HCT116 (cell line): ENCODE results near the gene MAPK4. TPM values are rescaled to one million over a fixed set of nuclear protein-coding genes. Genes with fewer than 3 reads are reported as not detected.

Source experiments
- ATAC-seq: fragments of 200-7000 bp; cut with Tn5 transposase; 2 replicates; pipeline ENCODE4 v1.9.1; 2020; ENCODE audit warnings: mild to moderate bottlenecking, moderate library complexity
- BruUV-seq: library from RNA; stranded (reverse); fragments of 400-500 nt; replicated peaks from 2 replicates; lab custom pipeline; 2021; lab: Mats Ljungman, UMichigan
- CTCF ChIA-PET: fragments of 300-600 bp; sonication (Branson Sonifier 250); formaldehyde crosslinking; loops from one replicate; lab custom pipeline; 2021; ENCODE audit warnings: antibody characterized with exemption; lab: Charles Lee
- POLR2A ChIA-PET: fragments of 300-600, 350-600 bp; sonication (Branson Sonifier 250); formaldehyde crosslinking; loops from one replicate; lab custom pipeline; 2021; ENCODE audit warnings: antibody characterized with exemption; lab: Charles Lee
- RAD21 ChIA-PET, 2 experiments: fragments of 300-600 bp; sonication (Branson Sonifier 250); formaldehyde crosslinking; loops; one replicate each; lab custom pipeline; 2023; ENCODE audit warnings: low total read pairs in 2 of 2; ENCODE audit not compliant: uncharacterized antibody in 2 of 2, unreplicated experiment in 2 of 2, low non-redundant PET in 1 of 2; lab: Charles Lee
- DNase-seq: peaks from one replicate; pipeline ENCODE4 v3.0.0-alpha.2; 2010; ENCODE audit warnings: low read depth, low spot score
- H2AFZ ChIP-seq: fragments of 200-600 bp; shearing (Covaris generic), sonication (generic); 2 replicates; pipeline ENCODE4 v1.6.1; 2017; ENCODE audit warnings: low read depth, mixed run types, mixed read lengths, antibody characterized with exemption, low read length; ENCODE audit not compliant: poor library complexity, severe bottlenecking
- H3K27ac ChIP-seq: 2 replicates; pipeline ENCODE4 v1.5.1; 2012; ENCODE audit warnings: low read depth, low read length
- H3K27me3 ChIP-seq: fragments of 200-600 bp; sonication (generic); 2 replicates; pipeline ENCODE4 v1.6.1; 2016; ENCODE audit warnings: mixed run types, low read length, mixed read lengths; ENCODE audit not compliant: insufficient read depth
- H3K36me3 ChIP-seq, 2 experiments: fragments of 200-500 bp in 1 of 2; fragments of 200-600 bp in 1 of 2; sonication (Bioruptor generic) in 1 of 2; sonication (generic) in 1 of 2; 2 replicates each; pipeline versions ENCODE4 v1.5.1 to v1.6.1; 2014 to 2016; ENCODE audit warnings: low read length in 2 of 2, inconsistent platforms in 1 of 2, mixed read lengths in 1 of 2, mixed run types in 1 of 2; ENCODE audit not compliant: insufficient read depth in 2 of 2, control insufficient read depth in 1 of 2
- H3K4me1 ChIP-seq, 2 experiments: fragments of 200-600 bp in 1 of 2; sonication (generic) in 1 of 2; 2 replicates each; pipeline versions ENCODE4 v1.5.1 to v1.6.1; 2012 to 2017; ENCODE audit warnings: low read length in 2 of 2, inconsistent platforms in 1 of 2, mild to moderate bottlenecking in 1 of 2, mixed read lengths in 1 of 2, mixed run types in 1 of 2, moderate library complexity in 1 of 2; ENCODE audit not compliant: insufficient read depth in 2 of 2, control insufficient read depth in 1 of 2
- H3K4me2 ChIP-seq: fragments of 200-600 bp; sonication (generic); 2 replicates; pipeline ENCODE4 v1.6.1; 2017; ENCODE audit warnings: mixed run types, low read length, mixed read lengths
- H3K4me3 ChIP-seq, 2 experiments: fragments of 200-600 bp in 1 of 2; sonication (generic) in 1 of 2; replicated peaks in 1 of 2; 2 replicates each; pipeline ENCODE4 v1.5.1; 2011 to 2016; ENCODE audit warnings: low read length in 2 of 2, control low read depth in 1 of 2, low read depth in 1 of 2, mild to moderate bottlenecking in 1 of 2, mixed read lengths in 1 of 2, mixed run types in 1 of 2
- H3K79me2 ChIP-seq: fragments of 200-600 bp; sonication (generic); 2 replicates; pipeline ENCODE4 v1.6.1; 2017; ENCODE audit warnings: mild to moderate bottlenecking, mixed run types, low read length, moderate library complexity, mixed read lengths; ENCODE audit not compliant: insufficient read depth
- H3K9ac ChIP-seq: fragments of 200-600 bp; sonication (generic); 2 replicates; pipeline ENCODE4 v1.6.1; 2016; ENCODE audit warnings: low read length, mixed read lengths
- H3K9me2 ChIP-seq: fragments of 200-600 bp; sonication (generic), shearing (Covaris generic); 2 replicates; pipeline ENCODE4 v1.6.1; 2017; ENCODE audit warnings: mixed run types, mild to moderate bottlenecking, moderate library complexity; ENCODE audit not compliant: insufficient read depth
- H3K9me3 ChIP-seq, 2 experiments: fragments of 200-500 bp in 1 of 2; fragments of 200-600 bp in 1 of 2; sonication (Bioruptor generic) in 1 of 2; sonication (generic) in 1 of 2; 2 replicates each; pipeline ENCODE4 v1.6.1; 2014 to 2017; ENCODE audit warnings: low read length in 2 of 2, mixed read lengths in 2 of 2, inconsistent platforms in 1 of 2, low read depth in 1 of 2, mild to moderate bottlenecking in 1 of 2, mixed run types in 1 of 2, moderate library complexity in 1 of 2; ENCODE audit not compliant: control insufficient read depth in 1 of 2, insufficient read depth in 1 of 2
- H4K20me1 ChIP-seq: fragments of 200-600 bp; sonication (generic), shearing (Covaris generic); 2 replicates; pipeline ENCODE4 v1.6.1; 2017; ENCODE audit warnings: mixed run types, mild to moderate bottlenecking, moderate library complexity; ENCODE audit not compliant: insufficient read depth
- CBX3 ChIP-seq: IDR thresholded peaks from 2 replicates; pipeline ENCODE4 v1.6.1; 2012; ENCODE audit warnings: low read depth
- CEBPB ChIP-seq: IDR thresholded peaks from 2 replicates; pipeline ENCODE4 v1.6.1; 2012; ENCODE audit warnings: low read depth
- EGR1 ChIP-seq: IDR thresholded peaks from 2 replicates; pipeline ENCODE4 v1.6.1; 2012; ENCODE audit warnings: low read depth
- ELF1 ChIP-seq: IDR thresholded peaks from 2 replicates; pipeline ENCODE4 v1.6.1; 2012; ENCODE audit warnings: low read depth, borderline replicate concordance
- FOSL1 ChIP-seq: IDR thresholded peaks from 2 replicates; pipeline ENCODE4 v1.6.1; 2012; ENCODE audit warnings: low read depth
- POLR2A ChIP-seq: IDR thresholded peaks from 2 replicates; pipeline ENCODE4 v1.7.0; 2011; ENCODE audit warnings: borderline replicate concordance; ENCODE audit not compliant: insufficient read depth, insufficient read length; ENCODE audit errors: extremely low read depth
- RAD21 ChIP-seq: IDR thresholded peaks from 2 replicates; pipeline ENCODE4 v1.6.1; 2012; ENCODE audit warnings: low read depth, mild to moderate bottlenecking
- SP1 ChIP-seq: IDR thresholded peaks from 2 replicates; pipeline ENCODE4 v1.6.1; 2012; ENCODE audit warnings: low read depth
- YY1 ChIP-seq: IDR thresholded peaks from 2 replicates; pipeline ENCODE4 v1.6.1; 2011; ENCODE audit warnings: low read length, low read depth, moderate library complexity, mild to moderate bottlenecking; ENCODE audit not compliant: insufficient replicate concordance; ENCODE audit errors: extremely low read depth
- ZFX ChIP-seq: fragments of 450-650 bp; IDR thresholded peaks from 2 replicates; pipeline ENCODE4 v1.6.1; 2017
- ZNF274 ChIP-seq: fragments of 200-500 bp; sonication (Bioruptor generic); IDR thresholded peaks from 2 replicates; pipeline ENCODE4 v1.6.1; 2014; ENCODE audit warnings: mild to moderate bottlenecking, low read depth, low read length, inconsistent platforms
- intact Hi-C: fragments of 100-400 bp; cut with micrococcal nuclease; formaldehyde crosslinking; loops from 2 replicates; pipeline ENCODE4 v1.10.0; 2022
- total RNA-seq: library from RNA; stranded (reverse); gene quantifications from one replicate; pipeline ENCODE4 v1.2.1, GENCODE V29; 2021; ENCODE audit not compliant: unreplicated experiment
- TF ChIP-seq, protein P1 (sequence below): IDR thresholded peaks from 2 replicates; pipeline ENCODE4 v1.6.1; 2012; ENCODE audit warnings: low read depth
- TF ChIP-seq, protein P2 (sequence below), 3 experiments: fragments of 200-600 bp in 1 of 3; sonication (generic) in 1 of 3; IDR thresholded peaks in 2 of 3; conservative IDR thresholded peaks in 1 of 3; 2 replicates each; pipeline ENCODE4 v1.5.1; 2012 to 2017; ENCODE audit warnings: low read depth in 2 of 3, low read length in 2 of 3, antibody characterized with exemption in 1 of 3, borderline replicate concordance in 1 of 3, control low read depth in 1 of 3, mild to moderate bottlenecking in 1 of 3, mixed read lengths in 1 of 3, mixed run types in 1 of 3, moderate library complexity in 1 of 3; ENCODE audit not compliant: insufficient read depth in 1 of 3

MAPK4 gene
- total RNA-seq, 1 experiment from 2014 or later = 0.89 TPM

DNA sequence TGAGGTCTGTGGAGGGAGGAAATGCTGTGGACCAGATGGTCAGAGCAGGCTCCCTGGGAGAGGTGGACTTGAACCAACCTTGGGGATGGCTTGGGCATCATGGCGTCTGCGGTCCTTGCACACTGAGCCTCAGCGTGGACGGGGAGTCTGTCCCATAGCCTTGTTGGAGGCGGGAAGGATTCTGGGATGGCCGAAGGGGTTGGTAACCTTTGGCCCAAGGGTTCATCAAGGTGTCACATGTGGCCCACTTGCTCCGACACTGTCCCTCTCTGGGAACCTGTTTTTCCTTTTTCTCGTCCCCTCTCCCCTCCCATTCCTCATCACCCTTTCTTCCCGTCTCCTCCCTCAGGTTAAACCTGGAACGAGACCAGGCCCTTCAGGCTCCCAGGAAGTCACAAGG lies 66.4 kb downstream of the MAPK4 start (continued):
- TF ChIP-seq CEBPB (no peak), ZNF274 (no peak), FOSL1 (no peak), SP1 (no peak), EGR1 (no peak), ZFX (no peak)

DNA sequence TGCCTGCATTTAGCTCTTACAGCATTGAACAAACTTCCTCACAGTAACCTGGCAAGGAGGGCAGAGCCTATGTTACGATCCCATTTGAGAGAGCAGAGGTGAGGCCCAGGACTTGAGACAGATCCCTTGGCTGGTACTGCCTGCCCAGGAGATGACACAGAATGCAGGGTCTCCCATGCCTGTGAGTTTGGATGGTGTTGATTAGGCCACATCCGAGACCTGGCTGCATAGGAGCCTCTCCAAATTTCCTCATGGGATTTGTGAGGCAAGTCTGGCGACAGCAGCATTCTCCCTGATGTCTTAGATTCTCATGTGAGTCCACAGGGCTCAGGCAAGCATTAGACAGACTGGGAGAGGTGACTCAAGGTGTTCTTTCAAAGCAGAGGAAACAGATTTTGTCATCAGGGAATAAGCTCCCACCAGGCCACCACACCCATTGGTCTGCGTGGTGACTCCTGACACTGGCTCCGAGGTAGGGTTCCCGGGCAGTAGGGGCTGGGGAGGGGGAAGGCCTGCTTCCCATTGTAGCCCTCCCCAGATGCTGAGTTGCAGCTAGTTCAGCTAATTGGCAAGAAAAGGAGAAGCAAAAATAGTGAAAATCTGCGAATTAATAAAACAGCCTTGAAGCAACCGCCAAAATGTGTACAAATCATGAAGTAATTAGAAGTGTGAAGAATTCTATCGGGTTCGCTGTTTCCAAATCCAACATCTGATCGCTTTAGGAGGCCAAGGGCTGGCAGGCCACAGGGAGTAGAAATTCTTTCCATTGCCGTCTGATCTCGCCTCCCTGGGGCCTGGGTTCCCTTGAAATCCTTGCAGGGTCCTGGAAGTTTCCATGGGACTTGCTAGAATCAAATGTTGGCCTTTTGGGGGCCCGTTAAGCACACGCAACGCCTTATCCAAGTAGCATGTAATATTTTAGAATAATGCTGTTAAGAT lies 68.0 kb downstream of the MAPK4 start:
- no peak for DNase-seq
- TF ChIP-seq ELF1 (no peak), ZNF274 (no peak), POLR2A (no peak), CBX3 (no peak), YY1 (no peak), FOSL1 (no peak), RAD21 (no peak)
- TF ChIP-seq, protein P1, sequence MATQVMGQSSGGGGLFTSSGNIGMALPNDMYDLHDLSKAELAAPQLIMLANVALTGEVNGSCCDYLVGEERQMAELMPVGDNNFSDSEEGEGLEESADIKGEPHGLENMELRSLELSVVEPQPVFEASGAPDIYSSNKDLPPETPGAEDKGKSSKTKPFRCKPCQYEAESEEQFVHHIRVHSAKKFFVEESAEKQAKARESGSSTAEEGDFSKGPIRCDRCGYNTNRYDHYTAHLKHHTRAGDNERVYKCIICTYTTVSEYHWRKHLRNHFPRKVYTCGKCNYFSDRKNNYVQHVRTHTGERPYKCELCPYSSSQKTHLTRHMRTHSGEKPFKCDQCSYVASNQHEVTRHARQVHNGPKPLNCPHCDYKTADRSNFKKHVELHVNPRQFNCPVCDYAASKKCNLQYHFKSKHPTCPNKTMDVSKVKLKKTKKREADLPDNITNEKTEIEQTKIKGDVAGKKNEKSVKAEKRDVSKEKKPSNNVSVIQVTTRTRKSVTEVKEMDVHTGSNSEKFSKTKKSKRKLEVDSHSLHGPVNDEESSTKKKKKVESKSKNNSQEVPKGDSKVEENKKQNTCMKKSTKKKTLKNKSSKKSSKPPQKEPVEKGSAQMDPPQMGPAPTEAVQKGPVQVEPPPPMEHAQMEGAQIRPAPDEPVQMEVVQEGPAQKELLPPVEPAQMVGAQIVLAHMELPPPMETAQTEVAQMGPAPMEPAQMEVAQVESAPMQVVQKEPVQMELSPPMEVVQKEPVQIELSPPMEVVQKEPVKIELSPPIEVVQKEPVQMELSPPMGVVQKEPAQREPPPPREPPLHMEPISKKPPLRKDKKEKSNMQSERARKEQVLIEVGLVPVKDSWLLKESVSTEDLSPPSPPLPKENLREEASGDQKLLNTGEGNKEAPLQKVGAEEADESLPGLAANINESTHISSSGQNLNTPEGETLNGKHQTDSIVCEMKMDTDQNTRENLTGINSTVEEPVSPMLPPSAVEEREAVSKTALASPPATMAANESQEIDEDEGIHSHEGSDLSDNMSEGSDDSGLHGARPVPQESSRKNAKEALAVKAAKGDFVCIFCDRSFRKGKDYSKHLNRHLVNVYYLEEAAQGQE = no peak
- TF ChIP-seq, protein P2, sequence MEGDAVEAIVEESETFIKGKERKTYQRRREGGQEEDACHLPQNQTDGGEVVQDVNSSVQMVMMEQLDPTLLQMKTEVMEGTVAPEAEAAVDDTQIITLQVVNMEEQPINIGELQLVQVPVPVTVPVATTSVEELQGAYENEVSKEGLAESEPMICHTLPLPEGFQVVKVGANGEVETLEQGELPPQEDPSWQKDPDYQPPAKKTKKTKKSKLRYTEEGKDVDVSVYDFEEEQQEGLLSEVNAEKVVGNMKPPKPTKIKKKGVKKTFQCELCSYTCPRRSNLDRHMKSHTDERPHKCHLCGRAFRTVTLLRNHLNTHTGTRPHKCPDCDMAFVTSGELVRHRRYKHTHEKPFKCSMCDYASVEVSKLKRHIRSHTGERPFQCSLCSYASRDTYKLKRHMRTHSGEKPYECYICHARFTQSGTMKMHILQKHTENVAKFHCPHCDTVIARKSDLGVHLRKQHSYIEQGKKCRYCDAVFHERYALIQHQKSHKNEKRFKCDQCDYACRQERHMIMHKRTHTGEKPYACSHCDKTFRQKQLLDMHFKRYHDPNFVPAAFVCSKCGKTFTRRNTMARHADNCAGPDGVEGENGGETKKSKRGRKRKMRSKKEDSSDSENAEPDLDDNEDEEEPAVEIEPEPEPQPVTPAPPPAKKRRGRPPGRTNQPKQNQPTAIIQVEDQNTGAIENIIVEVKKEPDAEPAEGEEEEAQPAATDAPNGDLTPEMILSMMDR (IDR thresholded peaks at IDR 0.05 in 2 of 3, conservative IDR thresholded peaks at IDR 0.05 in 1 of 3; ENCODE audit: borderline replicate concordance in 1 of 3, insufficient read depth in 1 of 3, low read depth in 2 of 3, low read length in 2 of 3) = no peak
- Histone ChIP-seq H3K36me3 (no peaks in the 10 kb centered on the region), H3K4me2 (no peak overlapping the region), H3K9ac (no peak overlapping the region), H3K27ac (no peak overlapping the region), H3K79me2 (no peaks in the 10 kb centered on the region), H2AFZ (no peak overlapping the region), H3K9me2 (no peaks in the 10 kb centered on the region), H4K20me1 (no peaks in the 10 kb centered on the region), H3K27me3 (no peaks in the 10 kb centered on the region), H3K4me3 (no peak overlapping the region), H3K4me1 (peaks cover 13 to 19% of the 10 kb centered on the region in 2 experiments), H3K9me3 (no peaks in the 10 kb centered on the region)
- intact Hi-C loops = no loop called here
- POLR2A ChIA-PET = no interaction called here
- no TSS peak for BruUV-seq
- CTCF ChIA-PET = no interaction called here
- RAD21 ChIA-PET = interaction anchor here in 1 of 2 experiments (0.6 kb wide), 1 partner anchor 149 kb away, joined by 5 read pairs; no protein-coding TSS in a partner anchor
- ATAC-seq = no peak
